ENCODE results near the gene CELF6. TPM values are rescaled to one million over a fixed set of nuclear protein-coding genes. Genes with fewer than 3 reads are reported as not detected.

CELF6 gene
- total RNA-seq, 1 experiment from 2014 or later: not detected

DNA sequence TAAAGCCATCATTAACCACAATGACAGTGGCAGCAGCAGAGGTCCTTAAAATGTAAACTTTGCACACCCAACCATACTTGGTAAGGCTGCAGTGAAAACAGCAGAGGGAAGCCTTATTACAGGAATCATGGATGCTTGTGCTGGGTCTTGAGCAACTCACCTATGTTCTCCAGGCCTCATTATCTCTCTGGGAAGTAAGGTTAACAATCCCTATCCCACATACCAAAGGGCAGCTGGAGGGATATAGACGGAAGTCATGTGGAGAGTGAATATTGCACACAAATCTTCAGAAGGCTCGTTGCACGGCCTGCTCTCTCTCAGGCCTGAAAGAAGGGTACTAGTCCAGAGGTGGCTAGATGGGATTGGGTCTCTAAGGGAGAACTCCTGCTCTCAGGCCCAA is 25.8 kb upstream of the CELF6 start:
- H3K27ac Mint-ChIP-seq (ENCODE audit: unreplicated experiment): no peak overlapping the region
- CTCF ChIA-PET: no interaction called here
- intact Hi-C loops (cut with micrococcal nuclease; ENCODE audit: unreplicated experiment): loop anchor here (10.0 kb wide), 1 partner anchor 129 kb away; the partner anchor contains the start of gene ARIH1
- H3K4me1 Mint-ChIP-seq (ENCODE audit: low read depth, unreplicated experiment): no peaks in the 10 kb centered on the region
- no TSS peak for BruUV-seq (replicated peaks)
- TF ChIP-seq, protein P1, sequence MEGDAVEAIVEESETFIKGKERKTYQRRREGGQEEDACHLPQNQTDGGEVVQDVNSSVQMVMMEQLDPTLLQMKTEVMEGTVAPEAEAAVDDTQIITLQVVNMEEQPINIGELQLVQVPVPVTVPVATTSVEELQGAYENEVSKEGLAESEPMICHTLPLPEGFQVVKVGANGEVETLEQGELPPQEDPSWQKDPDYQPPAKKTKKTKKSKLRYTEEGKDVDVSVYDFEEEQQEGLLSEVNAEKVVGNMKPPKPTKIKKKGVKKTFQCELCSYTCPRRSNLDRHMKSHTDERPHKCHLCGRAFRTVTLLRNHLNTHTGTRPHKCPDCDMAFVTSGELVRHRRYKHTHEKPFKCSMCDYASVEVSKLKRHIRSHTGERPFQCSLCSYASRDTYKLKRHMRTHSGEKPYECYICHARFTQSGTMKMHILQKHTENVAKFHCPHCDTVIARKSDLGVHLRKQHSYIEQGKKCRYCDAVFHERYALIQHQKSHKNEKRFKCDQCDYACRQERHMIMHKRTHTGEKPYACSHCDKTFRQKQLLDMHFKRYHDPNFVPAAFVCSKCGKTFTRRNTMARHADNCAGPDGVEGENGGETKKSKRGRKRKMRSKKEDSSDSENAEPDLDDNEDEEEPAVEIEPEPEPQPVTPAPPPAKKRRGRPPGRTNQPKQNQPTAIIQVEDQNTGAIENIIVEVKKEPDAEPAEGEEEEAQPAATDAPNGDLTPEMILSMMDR (IDR thresholded peaks at IDR 0.05; ENCODE audit: insufficient read depth in 1 of 2, low read depth in 1 of 2, low read length in 1 of 2, severe bottlenecking in 1 of 2, unreplicated experiment in 1 of 2): no peak
- no peaks in the 10 kb centered on the region for H3K4me1 ChIP-seq
- H3K36me3 ChIP-seq (ENCODE audit: control insufficient read depth, insufficient read depth, low read length): no peaks in the 10 kb centered on the region; the same call in none of the 2 replicates
- no peaks in the 10 kb centered on the region for H3K9me3 ChIP-seq
- no peaks in the 10 kb centered on the region for H3K27me3 ChIP-seq (replicated peaks; ENCODE audit: control insufficient read depth, insufficient read depth, low read length)
- H3K9me3 Mint-ChIP-seq (ENCODE audit: unreplicated experiment): no peaks in the 10 kb centered on the region
- H3K4me3 ChIP-seq (ENCODE audit: low read depth, low read length): no peak overlapping the region
- no peak for DNase-seq
- H3K36me3 Mint-ChIP-seq (ENCODE audit: insufficient read depth, unreplicated experiment): peaks cover 19% of the 10 kb centered on the region
- POLR2A ChIA-PET: no interaction called here
- no peaks in the 10 kb centered on the region for H3K27me3 Mint-ChIP-seq (ENCODE audit: insufficient read depth, unreplicated experiment)
- H3K4me3 Mint-ChIP-seq (ENCODE audit: unreplicated experiment): no peak overlapping the region

DNA sequence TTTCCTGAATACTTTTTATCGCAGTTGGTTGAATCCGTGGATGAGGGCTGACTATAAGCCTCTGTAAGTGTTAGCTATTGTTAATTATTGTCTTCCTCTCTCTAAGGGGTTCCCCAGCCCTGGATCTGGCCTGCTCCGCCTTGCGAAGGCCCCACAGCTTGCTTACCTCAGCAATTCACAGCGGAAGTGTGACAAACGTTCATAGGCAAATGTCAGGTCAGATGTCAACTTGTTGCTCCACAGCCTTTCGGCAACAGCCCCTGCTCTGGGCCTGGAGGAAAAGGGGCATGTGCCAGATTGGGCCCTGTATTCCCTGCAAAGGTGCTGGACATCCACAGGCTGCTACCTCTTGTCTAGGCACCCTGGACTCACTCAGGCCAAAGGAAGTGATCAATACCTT is 25.3 kb upstream of the CELF6 start:
- POLR2A ChIA-PET: no interaction called here
- Mint-ChIP-seq H3K9me3 (ENCODE audit: unreplicated experiment) (no peaks in the 10 kb centered on the region), H3K27me3 (ENCODE audit: insufficient read depth, unreplicated experiment) (no peaks in the 10 kb centered on the region), H3K36me3 (ENCODE audit: insufficient read depth, unreplicated experiment) (peaks cover 19% of the 10 kb centered on the region), H3K27ac (ENCODE audit: unreplicated experiment) (no peak overlapping the region), H3K4me1 (ENCODE audit: low read depth, unreplicated experiment) (no peaks in the 10 kb centered on the region), H3K4me3 (ENCODE audit: unreplicated experiment) (no peak overlapping the region)
- intact Hi-C loops (cut with micrococcal nuclease; ENCODE audit: unreplicated experiment): loop anchor here (10.0 kb wide), 1 partner anchor 130 kb away; the partner anchor contains the start of gene ARIH1
- TF ChIP-seq, protein P1 (IDR thresholded peaks at IDR 0.05; ENCODE audit: insufficient read depth in 1 of 2, low read depth in 1 of 2, low read length in 1 of 2, severe bottlenecking in 1 of 2, unreplicated experiment in 1 of 2): no peak
- no peaks in the 10 kb centered on the region; the same call in none of the 2 replicates for H3K36me3 ChIP-seq (ENCODE audit: control insufficient read depth, insufficient read depth, low read length)
- no peak overlapping the region for H3K4me3 ChIP-seq (ENCODE audit: low read depth, low read length)
- no peaks in the 10 kb centered on the region for H3K4me1 ChIP-seq
- no TSS peak for BruUV-seq (replicated peaks)
- DNase-seq: no peak
- CTCF ChIA-PET: no interaction called here
- H3K9me3 ChIP-seq: no peaks in the 10 kb centered on the region
- H3K27me3 ChIP-seq (replicated peaks; ENCODE audit: control insufficient read depth, insufficient read depth, low read length): no peaks in the 10 kb centered on the region

DNA sequence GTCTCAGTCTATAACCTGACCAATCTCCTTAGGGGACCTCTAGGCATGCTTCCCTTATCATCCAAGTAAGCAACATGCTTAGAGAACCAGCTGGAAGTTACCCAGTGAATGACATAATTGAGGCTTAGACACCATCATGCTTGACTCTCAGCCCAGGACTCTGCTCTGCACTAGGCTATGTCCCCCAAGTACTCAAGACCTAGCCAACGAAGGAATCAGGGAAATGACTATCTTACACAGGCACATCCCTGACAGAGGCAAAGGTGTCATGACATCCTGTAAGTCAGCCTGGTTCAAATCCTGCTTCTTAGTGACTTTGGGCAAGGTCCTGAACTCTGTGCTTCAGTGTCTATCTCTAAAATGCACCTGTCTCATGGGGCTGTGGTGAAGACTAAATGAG is 24.6 kb upstream of the CELF6 start:
- Mint-ChIP-seq H3K36me3 (ENCODE audit: insufficient read depth, unreplicated experiment) (peaks cover 19% of the 10 kb centered on the region), H3K27me3 (ENCODE audit: insufficient read depth, unreplicated experiment) (no peaks in the 10 kb centered on the region), H3K27ac (ENCODE audit: unreplicated experiment) (no peak overlapping the region), H3K4me1 (ENCODE audit: low read depth, unreplicated experiment) (no peaks in the 10 kb centered on the region), H3K4me3 (ENCODE audit: unreplicated experiment) (no peak overlapping the region), H3K9me3 (ENCODE audit: unreplicated experiment) (no peaks in the 10 kb centered on the region)
- no peaks in the 10 kb centered on the region for H3K4me1 ChIP-seq
- no peaks in the 10 kb centered on the region for H3K9me3 ChIP-seq
- H3K4me3 ChIP-seq (ENCODE audit: low read depth, low read length): no peak overlapping the region
- TF ChIP-seq, protein P1 (IDR thresholded peaks at IDR 0.05; ENCODE audit: insufficient read depth in 1 of 2, low read depth in 1 of 2, low read length in 1 of 2, severe bottlenecking in 1 of 2, unreplicated experiment in 1 of 2): no peak
- no peaks in the 10 kb centered on the region; the same call in none of the 2 replicates for H3K36me3 ChIP-seq (ENCODE audit: control insufficient read depth, insufficient read depth, low read length)
- no TSS peak for BruUV-seq (replicated peaks)
- H3K27me3 ChIP-seq (replicated peaks; ENCODE audit: control insufficient read depth, insufficient read depth, low read length): no peaks in the 10 kb centered on the region
- ChIA-PET POLR2A (no interaction called here), CTCF (no interaction called here)
- intact Hi-C loops (cut with micrococcal nuclease; ENCODE audit: unreplicated experiment): loop anchor here (5.0 to 10.0 kb wide), 2 partner anchors 130 to 243 kb away; partner anchors contain the start of gene ARIH1
- DNase-seq: no peak

Data from Caco-2 (cell line).